Panc1 (cell line): ENCODE data around the gene HGFAC.

Source experiments
- POLR2AphosphoS5 ChIP-seq: IDR thresholded peaks from 2 replicates; pipeline ENCODE4 v1.6.1; 2012; ENCODE audit warnings: mild to moderate bottlenecking, low read depth, low read length, moderate library complexity
- SIN3A ChIP-seq: IDR thresholded peaks from 2 replicates; pipeline ENCODE4 v1.6.1; 2012; ENCODE audit warnings: low read depth, mild to moderate bottlenecking, low read length, moderate library complexity, borderline replicate concordance; ENCODE audit not compliant: insufficient read depth
- TCF7L2 ChIP-seq: IDR thresholded peaks from 2 replicates; pipeline ENCODE4 v1.6.1; 2011; ENCODE audit warnings: mild to moderate bottlenecking, low read depth, low read length, inconsistent platforms
- TF ChIP-seq, protein P1 (sequence below): fragments of 450-650 bp; IDR thresholded peaks from 2 replicates; pipeline ENCODE4 v1.5.1; 2017; ENCODE audit warnings: mild to moderate bottlenecking
- TF ChIP-seq, protein P2 (sequence below), 2 experiments: IDR thresholded peaks; 2 replicates each; pipeline ENCODE4 v1.6.1; 2011 to 2012; ENCODE audit warnings: low read depth in 2 of 2, control low read depth in 1 of 2, low read length in 1 of 2, mild to moderate bottlenecking in 1 of 2, moderate library complexity in 1 of 2; ENCODE audit not compliant: insufficient read depth in 1 of 2

DNA sequence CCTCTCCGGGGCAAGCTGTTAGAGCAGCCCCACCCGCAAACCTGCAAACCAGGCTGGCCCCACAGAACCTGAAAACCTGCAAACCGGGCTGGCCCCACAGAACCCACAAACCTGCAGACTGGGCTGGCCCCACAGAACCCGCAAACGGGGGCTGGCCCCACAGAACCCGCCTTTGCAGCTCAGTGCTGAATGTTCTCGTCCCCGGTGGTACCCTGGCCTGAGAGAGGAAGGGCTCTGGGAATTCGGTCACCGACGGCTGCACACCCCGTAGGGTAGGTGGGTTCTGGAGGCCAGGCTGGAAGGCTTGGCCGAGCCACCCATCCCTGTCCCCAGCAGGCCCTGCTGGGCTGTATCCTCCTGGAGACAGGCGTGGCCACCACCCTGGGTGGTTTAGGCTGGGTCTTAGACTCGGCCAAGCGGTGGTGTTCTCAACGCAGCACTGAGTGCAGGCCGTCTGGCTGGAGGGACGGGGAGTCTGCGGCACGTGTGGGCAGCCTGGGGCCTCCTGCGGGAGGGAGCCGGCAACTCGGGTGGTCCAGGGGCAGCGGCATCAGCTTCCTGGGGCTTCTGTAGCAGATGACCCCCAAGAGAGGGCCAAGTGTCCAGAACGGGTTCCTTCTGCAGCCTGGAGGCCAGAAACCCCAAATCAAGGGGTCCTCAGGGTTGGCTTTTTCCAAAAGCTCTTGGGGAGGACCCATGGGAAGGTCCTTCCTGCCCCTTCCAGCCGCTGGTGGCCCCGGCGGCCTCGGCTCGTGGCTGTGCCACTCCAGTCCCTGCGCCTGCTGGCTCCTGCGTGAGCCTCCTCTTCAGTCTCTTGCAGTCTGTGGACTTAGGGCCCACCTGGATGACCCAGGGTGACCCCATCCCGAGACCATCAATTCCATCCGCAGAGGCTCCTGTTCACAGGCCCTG, 36.9 kb downstream of the HGFAC start:
- TF ChIP-seq, protein P1, sequence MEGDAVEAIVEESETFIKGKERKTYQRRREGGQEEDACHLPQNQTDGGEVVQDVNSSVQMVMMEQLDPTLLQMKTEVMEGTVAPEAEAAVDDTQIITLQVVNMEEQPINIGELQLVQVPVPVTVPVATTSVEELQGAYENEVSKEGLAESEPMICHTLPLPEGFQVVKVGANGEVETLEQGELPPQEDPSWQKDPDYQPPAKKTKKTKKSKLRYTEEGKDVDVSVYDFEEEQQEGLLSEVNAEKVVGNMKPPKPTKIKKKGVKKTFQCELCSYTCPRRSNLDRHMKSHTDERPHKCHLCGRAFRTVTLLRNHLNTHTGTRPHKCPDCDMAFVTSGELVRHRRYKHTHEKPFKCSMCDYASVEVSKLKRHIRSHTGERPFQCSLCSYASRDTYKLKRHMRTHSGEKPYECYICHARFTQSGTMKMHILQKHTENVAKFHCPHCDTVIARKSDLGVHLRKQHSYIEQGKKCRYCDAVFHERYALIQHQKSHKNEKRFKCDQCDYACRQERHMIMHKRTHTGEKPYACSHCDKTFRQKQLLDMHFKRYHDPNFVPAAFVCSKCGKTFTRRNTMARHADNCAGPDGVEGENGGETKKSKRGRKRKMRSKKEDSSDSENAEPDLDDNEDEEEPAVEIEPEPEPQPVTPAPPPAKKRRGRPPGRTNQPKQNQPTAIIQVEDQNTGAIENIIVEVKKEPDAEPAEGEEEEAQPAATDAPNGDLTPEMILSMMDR, result no peak
- TF ChIP-seq POLR2AphosphoS5 (no peak), SIN3A (no peak), TCF7L2 (no peak)
- TF ChIP-seq, protein P2, sequence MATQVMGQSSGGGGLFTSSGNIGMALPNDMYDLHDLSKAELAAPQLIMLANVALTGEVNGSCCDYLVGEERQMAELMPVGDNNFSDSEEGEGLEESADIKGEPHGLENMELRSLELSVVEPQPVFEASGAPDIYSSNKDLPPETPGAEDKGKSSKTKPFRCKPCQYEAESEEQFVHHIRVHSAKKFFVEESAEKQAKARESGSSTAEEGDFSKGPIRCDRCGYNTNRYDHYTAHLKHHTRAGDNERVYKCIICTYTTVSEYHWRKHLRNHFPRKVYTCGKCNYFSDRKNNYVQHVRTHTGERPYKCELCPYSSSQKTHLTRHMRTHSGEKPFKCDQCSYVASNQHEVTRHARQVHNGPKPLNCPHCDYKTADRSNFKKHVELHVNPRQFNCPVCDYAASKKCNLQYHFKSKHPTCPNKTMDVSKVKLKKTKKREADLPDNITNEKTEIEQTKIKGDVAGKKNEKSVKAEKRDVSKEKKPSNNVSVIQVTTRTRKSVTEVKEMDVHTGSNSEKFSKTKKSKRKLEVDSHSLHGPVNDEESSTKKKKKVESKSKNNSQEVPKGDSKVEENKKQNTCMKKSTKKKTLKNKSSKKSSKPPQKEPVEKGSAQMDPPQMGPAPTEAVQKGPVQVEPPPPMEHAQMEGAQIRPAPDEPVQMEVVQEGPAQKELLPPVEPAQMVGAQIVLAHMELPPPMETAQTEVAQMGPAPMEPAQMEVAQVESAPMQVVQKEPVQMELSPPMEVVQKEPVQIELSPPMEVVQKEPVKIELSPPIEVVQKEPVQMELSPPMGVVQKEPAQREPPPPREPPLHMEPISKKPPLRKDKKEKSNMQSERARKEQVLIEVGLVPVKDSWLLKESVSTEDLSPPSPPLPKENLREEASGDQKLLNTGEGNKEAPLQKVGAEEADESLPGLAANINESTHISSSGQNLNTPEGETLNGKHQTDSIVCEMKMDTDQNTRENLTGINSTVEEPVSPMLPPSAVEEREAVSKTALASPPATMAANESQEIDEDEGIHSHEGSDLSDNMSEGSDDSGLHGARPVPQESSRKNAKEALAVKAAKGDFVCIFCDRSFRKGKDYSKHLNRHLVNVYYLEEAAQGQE (IDR thresholded peaks at IDR 0.05; ENCODE audit: insufficient read depth in 1 of 2, low read depth in 2 of 2, low read length in 1 of 2), result no peak
